Measurements from ENCODE around the gene APOA4. TPM values are rescaled to one million over a fixed set of nuclear protein-coding genes. Genes with fewer than 3 reads are reported as not detected.
A peak's percentile ranks its signal among the peaks of the same experiment; 100 is the strongest.

APOA4 gene
- total and polyA plus RNA-seq, 2 of the 13 experiments (the other 11 are each of a cell fraction or from before 2014, with no cell fraction given) = 3.8 to 7.2 TPM

- TF ChIP-seq EP300 (IDR thresholded peaks at IDR 0.05; ENCODE audit: low read depth in 2 of 2, low read length in 2 of 2) (peak; percentile 64 to 96; a peak in 3 of 4 replicates), EP300 (CRISPR knock-in tag; IDR thresholded peaks at IDR 0.05; ENCODE audit: borderline replicate concordance) (peak; percentile 85), ZBTB33 (CRISPR knock-in tag; IDR thresholded peaks at IDR 0.05) (peak; percentile 41; the same call in 1 of the 2 replicates), ZNF598 (CRISPR knock-in tag; IDR thresholded peaks at IDR 0.05; ENCODE audit: borderline replicate concordance) (no peak), MEIS2 (CRISPR knock-in tag; IDR thresholded peaks at IDR 0.05) (peak; percentile 78; the same call in 1 of the 2 replicates), MIER3 (CRISPR knock-in tag; IDR thresholded peaks at IDR 0.05; ENCODE audit: borderline replicate concordance) (peak; percentile 87; the same call in 1 of the 2 replicates), ZNF780A (CRISPR knock-in tag; IDR thresholded peaks at IDR 0.05) (no peak; the same call in 1 of the 2 replicates), PRMT3 (CRISPR knock-in tag; IDR thresholded peaks at IDR 0.05; ENCODE audit: borderline replicate concordance, low read depth) (no peak), ZMAT3 (CRISPR knock-in tag; conservative IDR thresholded peaks at IDR 0.05) (peak; percentile 83; the same call in 1 of the 2 replicates), GATA4 (IDR thresholded peaks at IDR 0.05; ENCODE audit: borderline replicate concordance, low read depth) (peak; percentile 91), ZNF281 (CRISPR knock-in tag; IDR thresholded peaks at IDR 0.05; ENCODE audit: borderline replicate concordance) (peak; percentile 98), ZFP36L1 (CRISPR knock-in tag; IDR thresholded peaks at IDR 0.05) (peak; percentile 61; the same call in 1 of the 2 replicates), HIC2 (CRISPR knock-in tag; IDR thresholded peaks at IDR 0.05; ENCODE audit: low read depth) (peak; percentile 82), PHF20 (CRISPR knock-in tag; IDR thresholded peaks at IDR 0.05) (peak; percentile 37; the same call in 1 of the 2 replicates), ZBTB7B (CRISPR knock-in tag; IDR thresholded peaks at IDR 0.05) (peak; percentile 89), ZNF234 (CRISPR knock-in tag; conservative IDR thresholded peaks at IDR 0.05) (no peak), CENPT (CRISPR knock-in tag; IDR thresholded peaks at IDR 0.05; ENCODE audit: low read depth) (no peak), ARNT2 (CRISPR knock-in tag; IDR thresholded peaks at IDR 0.05; ENCODE audit: low read depth) (no peak), ZNF83 (CRISPR knock-in tag; IDR thresholded peaks at IDR 0.05; ENCODE audit: borderline replicate concordance) (no peak)
- TF ChIP-seq, protein P1, sequence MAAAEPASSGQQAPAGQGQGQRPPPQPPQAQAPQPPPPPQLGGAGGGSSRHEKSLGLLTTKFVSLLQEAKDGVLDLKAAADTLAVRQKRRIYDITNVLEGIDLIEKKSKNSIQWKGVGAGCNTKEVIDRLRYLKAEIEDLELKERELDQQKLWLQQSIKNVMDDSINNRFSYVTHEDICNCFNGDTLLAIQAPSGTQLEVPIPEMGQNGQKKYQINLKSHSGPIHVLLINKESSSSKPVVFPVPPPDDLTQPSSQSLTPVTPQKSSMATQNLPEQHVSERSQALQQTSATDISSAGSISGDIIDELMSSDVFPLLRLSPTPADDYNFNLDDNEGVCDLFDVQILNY (CRISPR knock-in tag; conservative IDR thresholded peaks at IDR 0.05) = no peak
These were observed 5.8 kb upstream of the APOA4 start (continued) for GRCh38 chr11:116828632-116829524.

All from HepG2 (cell line).